K562 (cell line): ENCODE results near the gene NES. TPM values are rescaled to one million over a fixed set of nuclear protein-coding genes. Genes with fewer than 3 reads are reported as not detected.

ENCODE experiments used
- ATAC-seq: fragments of 200-7000 bp; cut with Tn5 transposase; 3 replicates; pipeline ENCODE4 v1.9.1; 2020; ENCODE audit warnings: moderate library complexity
- BruUV-seq: library from RNA; stranded (reverse); fragments of 400-500 nt; replicated peaks from 2 replicates; lab custom pipeline; 2021; lab: Mats Ljungman, UMichigan
- CTCF ChIA-PET: fragments of 300-600 bp; formaldehyde crosslinking; extraction: SDS; loops from one replicate; lab custom pipeline; 2021; ENCODE audit warnings: low intra/inter-chr PET ratio; lab: Yijun Ruan, JAX
- POLR2A ChIA-PET: fragments of 300-600, 350-650 bp; sonication (Branson Sonifier 250); formaldehyde crosslinking; extraction: SDS; loops from one replicate; lab custom pipeline; 2021; ENCODE audit warnings: antibody characterized with exemption, inconsistent platforms; lab: Yijun Ruan, JAX
- DNase-seq, 4 experiments: peaks; one replicate each; pipeline versions ENCODE4 v3.0.0 to v3.0.0-alpha.2; 2011 to 2018; ENCODE audit warnings: low spot score in 3 of 4, mixed read lengths in 3 of 4; ENCODE audit errors: extremely low read depth in 1 of 4
- FAIRE-seq: peaks from 2 replicates; lab custom pipeline; 2011; peaks lifted over from hg19 to GRCh38; lab: Jason Lieb, UNC
- H2AFZ ChIP-seq: 2 replicates; pipeline ENCODE4 v1.6.0; 2011; ENCODE audit warnings: low read depth, low read length, control low read depth, inconsistent platforms
- H3K27ac ChIP-seq: fragments of 200-600 bp; 3 replicates; pipeline ENCODE4 v1.8.0; 2011; ENCODE audit warnings: low read depth, mild to moderate bottlenecking, control low read depth, inconsistent platforms, low read length, moderate library complexity, mixed read lengths; ENCODE audit errors: extremely low read depth
- H3K27me3 ChIP-seq, 2 experiments: fragments of 300-600 bp in 1 of 2; 2 replicates in 1 of 2; 3 replicates in 1 of 2; pipeline versions ENCODE4 v1.6.0 to v1.8.0; 2011; ENCODE audit warnings: inconsistent platforms in 2 of 2, low read length in 2 of 2, mild to moderate bottlenecking in 1 of 2, mixed read lengths in 1 of 2, moderate library complexity in 1 of 2; ENCODE audit not compliant: control insufficient read depth in 2 of 2, insufficient read depth in 2 of 2
- H3K36me3 ChIP-seq: fragments of 300-600 bp; 3 replicates; pipeline ENCODE4 v1.8.0; 2011; ENCODE audit warnings: mild to moderate bottlenecking, low read length, inconsistent platforms; ENCODE audit not compliant: control insufficient read depth, insufficient read depth
- H3K4me1 ChIP-seq, 2 experiments: fragments of 200-600 bp in 1 of 2; replicated peaks in 1 of 2; 2 replicates in 1 of 2; 3 replicates in 1 of 2; pipeline versions ENCODE4 v1.5.1 to v1.8.0; 2011; ENCODE audit warnings: inconsistent platforms in 2 of 2, low read length in 2 of 2, mild to moderate bottlenecking in 1 of 2, mixed read lengths in 1 of 2, moderate library complexity in 1 of 2; ENCODE audit not compliant: control insufficient read depth in 2 of 2, insufficient read depth in 2 of 2
- H3K4me2 ChIP-seq: 2 replicates; pipeline ENCODE4 v1.6.1; 2011; ENCODE audit warnings: low read length, control low read depth, inconsistent platforms, mixed read lengths; ENCODE audit not compliant: insufficient read depth
- H3K4me3 ChIP-seq: fragments of 200-600 bp; sonication (generic), shearing (Covaris generic); 2 replicates; pipeline ENCODE4 v1.5.1; 2016; ENCODE audit warnings: control low read depth, inconsistent platforms
- H3K79me2 ChIP-seq: fragments of 200-600 bp; 3 replicates; pipeline ENCODE4 v1.8.0; 2011; ENCODE audit warnings: low read length, inconsistent platforms; ENCODE audit not compliant: control insufficient read depth, insufficient read depth
- H3K9ac ChIP-seq, 2 experiments: 2 replicates each; pipeline versions ENCODE4 v1.6.0 to v1.6.1; 2011; ENCODE audit warnings: low read depth in 2 of 2, low read length in 2 of 2, control low read depth in 1 of 2, inconsistent platforms in 1 of 2, mild to moderate bottlenecking in 1 of 2, mixed read lengths in 1 of 2; ENCODE audit not compliant: insufficient read depth in 1 of 2
- H3K9me1 ChIP-seq: one replicate; pipeline ENCODE4 v1.6.0; 2011; ENCODE audit warnings: inconsistent platforms, mild to moderate bottlenecking, low read length, moderate library complexity; ENCODE audit not compliant: control insufficient read depth, insufficient read depth
- H3K9me3 ChIP-seq: replicated peaks from 2 replicates; pipeline ENCODE4 v1.5.1; 2011; ENCODE audit warnings: low read depth, low read length, inconsistent platforms; ENCODE audit not compliant: control insufficient read depth, insufficient read depth
- H4K20me1 ChIP-seq: replicated peaks from 2 replicates; pipeline ENCODE4 v1.6.1; 2011; ENCODE audit warnings: low read length, inconsistent platforms, mixed read lengths; ENCODE audit not compliant: control insufficient read depth, insufficient read depth
- EHMT2 ChIP-seq: fragments of 450-650 bp; IDR thresholded peaks from 2 replicates; pipeline ENCODE4 v1.6.1; 2018; ENCODE audit warnings: antibody characterized with exemption
- FOXA1 ChIP-seq: fragments of 450-650 bp; IDR thresholded peaks from 2 replicates; pipeline ENCODE4 v1.6.1; 2016; ENCODE audit warnings: mild to moderate bottlenecking, borderline replicate concordance
- FOXA3 ChIP-seq, 2 experiments: fragments of 450-650 bp in 1 of 2; sonication (generic) in 1 of 2; formaldehyde crosslinking; IDR thresholded peaks in 1 of 2; conservative IDR thresholded peaks in 1 of 2; 2 replicates each; pipeline versions ENCODE4 v1.4.0 to v1.8.0; 2020 to 2022; ENCODE audit warnings: mild to moderate bottlenecking in 2 of 2, missing genetic modification reagents in 1 of 2
- MCM3 ChIP-seq: fragments of 450-650 bp; IDR thresholded peaks from 2 replicates; pipeline ENCODE4 v1.6.1; 2016
- ZNF174 ChIP-seq: fragments of 250-450 bp; sonication (Bioruptor Pico); IDR thresholded peaks from 2 replicates; pipeline ENCODE4 v1.4.0; 2020; ENCODE audit warnings: mild to moderate bottlenecking
- WGBS: fragments of 100-300 bp; shearing (Covaris generic); methylation state at CpG from one replicate; pipeline ENCODE4 v1.1.6; 2016; ENCODE audit warnings: low coverage, mixed read lengths; ENCODE audit not compliant: insufficient coverage; ENCODE audit errors: missing lambda C conversion rate; 5-methylcytosine and 5-hydroxymethylcytosine counted together
- in situ Hi-C: fragments of 300-500 bp; cut with MboI; formaldehyde crosslinking; loops from 4 replicates; pipeline ENCODE4 v1.15.0; 2018; ENCODE audit warnings: inconsistent platforms, mixed read lengths
- intact Hi-C: fragments of 100-400 bp; cut with micrococcal nuclease; formaldehyde crosslinking; loops from 2 replicates; pipeline ENCODE4 v1.14.2; 2022
- polyA plus RNA-seq, 8 experiments: library from polyadenylated mRNA; depleted of rRNA in 4 of 8; stranded (reverse) in 5 of 8; unstranded in 3 of 8; fragments of >200 nt; fragmentation: Nextera tagmentation in 2 of 8; fragmentation: Illumina TruSeq in 1 of 8; extraction: Ambion mirVana in 2 of 8; extraction: Trizol in 1 of 8; gene quantifications; 2 replicates each; pipeline versions ENCODE4 v1.2.1 to v1.2.3, GENCODE V29; 2011 to 2014; ENCODE audit warnings: inconsistent platforms in 1 of 8, missing spikeins in 1 of 8
- total RNA-seq, 7 experiments: library from RNA; depleted of rRNA in 6 of 7; stranded (reverse); fragments of >200 nt in 6 of 7; fragmentation: Illumina TruSeq in 2 of 7; extraction: Trizol in 2 of 7; gene quantifications; 2 replicates each; pipeline versions ENCODE4 v1.2.1 to v1.2.3, GENCODE V29; 2011 to 2021; ENCODE audit warnings: low replicate concordance in 1 of 7
- TF ChIP-seq, protein P1 (sequence below): fragments of 250-450 bp; sonication (Bioruptor Pico); IDR thresholded peaks from 2 replicates; pipeline ENCODE4 v1.4.0; 2020

NES gene
- total and polyA plus RNA-seq, 9 of the 15 experiments (the other 6 are each of a cell fraction or from before 2014, with no cell fraction given), result 0.10 to 8.6 (median 4.2) TPM

DNA sequence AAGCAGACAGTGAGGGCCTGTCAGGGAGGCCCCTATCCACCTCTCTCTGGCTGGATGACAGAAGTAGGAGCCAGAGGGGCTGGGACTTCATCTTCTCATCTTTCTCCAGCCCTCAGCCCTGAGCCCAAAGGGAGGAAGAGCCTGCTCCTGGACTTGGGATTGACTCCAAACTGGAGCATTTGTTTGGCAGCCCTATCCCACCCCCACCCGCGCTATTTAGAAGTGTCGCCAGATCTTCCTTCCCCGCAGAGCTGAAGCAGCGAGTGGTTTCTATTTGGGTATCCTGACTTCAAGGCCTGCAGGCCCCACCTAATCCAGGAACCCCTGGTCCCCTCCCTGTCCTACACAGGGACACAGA is 9.6 kb downstream of the NES start:
- Histone ChIP-seq H3K79me2 (peaks cover 2% of the 10 kb centered on the region; the same call in 1 of the 3 replicates), H3K9me3 (no peaks in the 10 kb centered on the region), H3K4me3 (no peak overlapping the region), H3K27ac (no peak overlapping the region; the same call in 2 of the 3 replicates), H3K4me2 (no peak overlapping the region), H3K9me1 (no peaks in the 10 kb centered on the region), H2AFZ (no peak overlapping the region), H3K4me1 (peaks cover 33 to 75% of the 10 kb centered on the region in 2 experiments), H3K27me3 (no peaks in the 10 kb centered on the region), H4K20me1 (no peaks in the 10 kb centered on the region), H3K9ac (peak overlapping the region in 1 of 2 experiments; percentile 84; a peak in 2 of 4 replicates), H3K36me3 (no peaks in the 10 kb centered on the region)
- no peak for DNase-seq
- no peak for FAIRE-seq
- WGBS, result 82% methylated on average over 5 of the region's 5 CpGs
- no TSS peak for BruUV-seq
- intact Hi-C loops (no loop called here), in situ Hi-C loops (no loop called here)
- ChIA-PET POLR2A (no interaction called here), CTCF (no interaction called here)
- ATAC-seq, result no peak
- TF ChIP-seq EHMT2, result no peak
- no peak for TF ChIP-seq ZNF174 (CRISPR knock-in tag)
- TF ChIP-seq FOXA3 (CRISPR knock-in tag; conservative IDR thresholded peaks at IDR 0.05 in 1 of 2, IDR thresholded peaks at IDR 0.05 in 1 of 2), result no peak
- TF ChIP-seq, protein P1, sequence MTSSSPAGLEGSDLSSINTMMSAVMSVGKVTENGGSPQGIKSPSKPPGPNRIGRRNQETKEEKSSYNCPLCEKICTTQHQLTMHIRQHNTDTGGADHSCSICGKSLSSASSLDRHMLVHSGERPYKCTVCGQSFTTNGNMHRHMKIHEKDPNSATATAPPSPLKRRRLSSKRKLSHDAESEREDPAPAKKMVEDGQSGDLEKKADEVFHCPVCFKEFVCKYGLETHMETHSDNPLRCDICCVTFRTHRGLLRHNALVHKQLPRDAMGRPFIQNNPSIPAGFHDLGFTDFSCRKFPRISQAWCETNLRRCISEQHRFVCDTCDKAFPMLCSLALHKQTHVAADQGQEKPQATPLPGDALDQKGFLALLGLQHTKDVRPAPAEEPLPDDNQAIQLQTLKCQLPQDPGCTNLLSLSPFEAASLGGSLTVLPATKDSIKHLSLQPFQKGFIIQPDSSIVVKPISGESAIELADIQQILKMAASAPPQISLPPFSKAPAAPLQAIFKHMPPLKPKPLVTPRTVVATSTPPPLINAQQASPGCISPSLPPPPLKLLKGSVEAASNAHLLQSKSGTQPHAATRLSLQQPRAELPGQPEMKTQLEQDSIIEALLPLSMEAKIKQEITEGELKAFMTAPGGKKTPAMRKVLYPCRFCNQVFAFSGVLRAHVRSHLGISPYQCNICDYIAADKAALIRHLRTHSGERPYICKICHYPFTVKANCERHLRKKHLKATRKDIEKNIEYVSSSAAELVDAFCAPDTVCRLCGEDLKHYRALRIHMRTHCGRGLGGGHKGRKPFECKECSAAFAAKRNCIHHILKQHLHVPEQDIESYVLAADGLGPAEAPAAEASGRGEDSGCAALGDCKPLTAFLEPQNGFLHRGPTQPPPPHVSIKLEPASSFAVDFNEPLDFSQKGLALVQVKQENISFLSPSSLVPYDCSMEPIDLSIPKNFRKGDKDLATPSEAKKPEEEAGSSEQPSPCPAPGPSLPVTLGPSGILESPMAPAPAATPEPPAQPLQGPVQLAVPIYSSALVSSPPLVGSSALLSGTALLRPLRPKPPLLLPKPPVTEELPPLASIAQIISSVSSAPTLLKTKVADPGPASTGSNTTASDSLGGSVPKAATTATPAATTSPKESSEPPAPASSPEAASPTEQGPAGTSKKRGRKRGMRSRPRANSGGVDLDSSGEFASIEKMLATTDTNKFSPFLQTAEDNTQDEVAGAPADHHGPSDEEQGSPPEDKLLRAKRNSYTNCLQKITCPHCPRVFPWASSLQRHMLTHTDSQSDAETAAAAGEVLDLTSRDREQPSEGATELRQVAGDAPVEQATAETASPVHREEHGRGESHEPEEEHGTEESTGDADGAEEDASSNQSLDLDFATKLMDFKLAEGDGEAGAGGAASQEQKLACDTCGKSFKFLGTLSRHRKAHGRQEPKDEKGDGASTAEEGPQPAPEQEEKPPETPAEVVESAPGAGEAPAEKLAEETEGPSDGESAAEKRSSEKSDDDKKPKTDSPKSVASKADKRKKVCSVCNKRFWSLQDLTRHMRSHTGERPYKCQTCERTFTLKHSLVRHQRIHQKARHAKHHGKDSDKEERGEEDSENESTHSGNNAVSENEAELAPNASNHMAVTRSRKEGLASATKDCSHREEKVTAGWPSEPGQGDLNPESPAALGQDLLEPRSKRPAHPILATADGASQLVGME (CRISPR knock-in tag), result no peak
- TF ChIP-seq FOXA1, result no peak
- no peak for TF ChIP-seq MCM3
